Measurements from ENCODE around the gene PKP3. TPM values are rescaled to one million over a fixed set of nuclear protein-coding genes. Genes with fewer than 3 reads are reported as not detected.
A peak's percentile ranks its signal among the peaks of the same experiment; 100 is the strongest.
"Not testable (repeated sequence)": the region's sequence is repeated elsewhere in the genome, so short reads cannot be mapped to it uniquely, and the experiment has no call there.

PKP3 gene
- total RNA-seq, 1 donor from 2014 or later: 117 TPM

GRCh38 chr11:407651-408123 is 13.7 kb downstream of the PKP3 start:
- TF ChIP-seq CTCF (IDR thresholded peaks at IDR 0.05): no peak
- no peak for TF ChIP-seq POLR2AphosphoS5 (IDR thresholded peaks at IDR 0.05; ENCODE audit: insufficient read depth in 1 of 2, low read depth in 1 of 2)
- TF ChIP-seq POLR2A (IDR thresholded peaks at IDR 0.05): no peak
- no peak for DNase-seq (ENCODE audit: extremely low spot score in 2 of 2)
- intact Hi-C loops (cut with DNase I): no loop called here
- Histone ChIP-seq H3K27me3 (no peaks in the 10 kb centered on the region), H3K9me3 (no peaks in the 10 kb centered on the region), H3K4me1 (peaks cover 22% of the 10 kb centered on the region), H3K36me3 (peaks cover 0 to 16% of the 10 kb centered on the region in 2 donors), H3K27ac (no peak overlapping the region), H3K4me3 (peak overlapping the region in 1 of 2 donors; percentile 52)

GRCh38 chr11:408154-409007 is 14.4 kb downstream of the PKP3 start:
- DNase-seq (ENCODE audit: extremely low spot score in 2 of 2): no peak
- H3K4me1 ChIP-seq: peaks cover 29% of the 10 kb centered on the region
- no peaks in the 10 kb centered on the region for H3K9me3 ChIP-seq
- H3K27ac ChIP-seq: no peak overlapping the region
- intact Hi-C loops (cut with DNase I): no loop called here
- H3K4me3 ChIP-seq: no peak overlapping the region
- H3K27me3 ChIP-seq: no peaks in the 10 kb centered on the region
- peaks cover 0 to 12% of the 10 kb centered on the region in 2 donors for H3K36me3 ChIP-seq
- TF ChIP-seq CTCF (IDR thresholded peaks at IDR 0.05) (no peak), POLR2AphosphoS5 (IDR thresholded peaks at IDR 0.05; ENCODE audit: insufficient read depth in 1 of 2, low read depth in 1 of 2) (no peak), POLR2A (IDR thresholded peaks at IDR 0.05) (no peak)

- H3K36me3 ChIP-seq: peaks cover 0 to 4% of the 10 kb centered on the region in 2 donors
- H3K9me3 ChIP-seq: no peaks in the 10 kb centered on the region
- no peak overlapping the region for H3K4me3 ChIP-seq
- TF ChIP-seq CTCF (IDR thresholded peaks at IDR 0.05) (no peak), POLR2A (IDR thresholded peaks at IDR 0.05) (no peak), POLR2AphosphoS5 (IDR thresholded peaks at IDR 0.05; ENCODE audit: insufficient read depth in 1 of 2, low read depth in 1 of 2) (no peak)
- no peak for DNase-seq (ENCODE audit: extremely low spot score in 2 of 2)
- intact Hi-C loops (cut with DNase I): no loop called here
- no peak overlapping the region for H3K27ac ChIP-seq
- H3K4me1 ChIP-seq: peaks cover 32% of the 10 kb centered on the region
- H3K27me3 ChIP-seq: no peaks in the 10 kb centered on the region
These were observed 15.1 kb downstream of the PKP3 start for GRCh38 chr11:409008-409599.

GRCh38 chr11:409600-410483 is 15.8 kb downstream of the PKP3 start:
- Histone ChIP-seq H3K4me3 (no peak overlapping the region), H3K4me1 (peaks cover 32% of the 10 kb centered on the region), H3K9me3 (no peaks in the 10 kb centered on the region), H3K27ac (no peak overlapping the region), H3K27me3 (no peaks in the 10 kb centered on the region), H3K36me3 (no peaks in the 10 kb centered on the region)
- intact Hi-C loops (cut with DNase I): no loop called here
- DNase-seq (ENCODE audit: extremely low spot score in 2 of 2): no peak
- no peak for TF ChIP-seq CTCF (IDR thresholded peaks at IDR 0.05)

- H3K4me3 ChIP-seq; H3K36me3 ChIP-seq; intact Hi-C loops (cut with DNase I); H3K9me3 ChIP-seq; H3K27me3 ChIP-seq; H3K27ac ChIP-seq; DNase-seq (ENCODE audit: extremely low spot score in 2 of 2): not testable (repeated sequence)
- H3K4me1 ChIP-seq: peaks cover 33% of the 10 kb centered on the region
These were observed 16.7 kb downstream of the PKP3 start for GRCh38 chr11:410711-411110.

- H3K36me3 ChIP-seq; H3K4me3 ChIP-seq; H3K27me3 ChIP-seq; H3K27ac ChIP-seq; intact Hi-C loops (cut with DNase I); H3K9me3 ChIP-seq; DNase-seq (ENCODE audit: extremely low spot score in 2 of 2): not testable (repeated sequence)
- H3K4me1 ChIP-seq: peaks cover 33% of the 10 kb centered on the region
These were observed 17.5 kb downstream of the PKP3 start for GRCh38 chr11:411520-411919.

All from vagina (tissue), 2 donors.